Suprapubic skin (tissue), 2 donors: Measurements from ENCODE around the gene KIF12.

Experiments used
- EP300 ChIP-seq: sonication (generic); formaldehyde crosslinking; IDR thresholded peaks from one replicate; pipeline ENCODE4 v1.6.1; 2017; ENCODE audit warnings: antibody characterized with exemption
- POLR2A ChIP-seq, 2 donors: fragments of 450-650 bp; IDR thresholded peaks; one replicate each; pipeline ENCODE4 v1.6.1; 2017; ENCODE audit warnings: antibody characterized with exemption in 2 of 2, mild to moderate bottlenecking in 2 of 2, moderate library complexity in 2 of 2

DNA sequence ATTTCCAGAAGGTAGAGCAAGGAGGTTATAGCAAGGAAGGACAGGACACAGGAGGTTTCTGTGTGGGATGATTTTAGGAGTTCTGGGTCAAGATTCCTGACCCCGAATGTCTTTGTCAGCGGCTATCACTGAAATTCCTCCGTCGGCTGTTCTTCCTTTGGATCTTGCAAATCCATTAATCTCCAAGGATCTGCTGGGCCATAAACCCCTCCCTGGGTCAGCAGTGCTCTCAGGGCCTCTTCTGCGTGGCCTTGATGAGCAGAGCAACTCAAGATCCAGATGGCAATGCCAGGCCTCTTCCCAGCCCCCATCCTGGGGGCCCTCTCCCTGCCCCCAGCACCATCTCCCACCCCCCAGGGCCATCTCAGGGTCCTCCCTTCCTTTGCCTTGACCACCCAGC lies 40.0 kb upstream of the KIF12 start:
- TF ChIP-seq EP300 (no peak), POLR2A (IDR thresholded peaks at IDR 0.05) (no peak)
